Subcutaneous adipose tissue (tissue), 4 donors: Measurements from ENCODE around the gene GSTA2. TPM values are rescaled to one million over a fixed set of nuclear protein-coding genes. Genes with fewer than 3 reads are reported as not detected.
"Not testable (repeated sequence)": the region's sequence is repeated elsewhere in the genome, so short reads cannot be mapped to it uniquely, and the experiment has no call there.

Experiments
- CTCF ChIP-seq: fragments of 450-650 bp; IDR thresholded peaks from one replicate; pipeline ENCODE4 v1.5.1; 2016; ENCODE audit warnings: low read depth, mild to moderate bottlenecking, control low read depth, antibody characterized with exemption, moderate library complexity
- total RNA-seq, 4 donors: library from RNA; depleted of rRNA; stranded (reverse); fragments of >200 nt; gene quantifications; one replicate each; pipeline ENCODE4 v1.1.0, GENCODE V29; 2016

Gene GSTA2
- total RNA-seq: not detected

- TF ChIP-seq CTCF: not testable (repeated sequence)
Observed at GRCh38 chr6:52763322-52763916, at the start of gene GSTA2. TSS of gene GSTA2 (minus strand) at chr6:52763475. CDS start at chr6:52757947, 5,528 bp downstream.

GRCh38 chr6:52808660-52809059 lies 45.4 kb upstream of the GSTA2 start:
- TF ChIP-seq CTCF: no peak

- TF ChIP-seq CTCF: not testable (repeated sequence)
Observed at GRCh38 chr6:52803668-52804255, 40.5 kb upstream of the GSTA2 start, which contains the start of gene GSTA1. TSS of gene GSTA1 (minus strand) at chr6:52803816. CDS start at chr6:52799267, 4,549 bp downstream.

GRCh38 chr6:52802806-52803205 lies 39.5 kb upstream of the GSTA2 start:
- no peak for TF ChIP-seq CTCF

- no peak for TF ChIP-seq CTCF
Observed at GRCh38 chr6:52801188-52801841, 38.0 kb upstream of the GSTA2 start.

- no peak for TF ChIP-seq CTCF
Observed at GRCh38 chr6:52790861-52791260, 27.6 kb upstream of the GSTA2 start.

- TF ChIP-seq CTCF: no peak
Observed at GRCh38 chr6:52788478-52788877, 25.2 kb upstream of the GSTA2 start.
